ENCODE results near the gene CMC4.

- TF ChIP-seq, protein P1, sequence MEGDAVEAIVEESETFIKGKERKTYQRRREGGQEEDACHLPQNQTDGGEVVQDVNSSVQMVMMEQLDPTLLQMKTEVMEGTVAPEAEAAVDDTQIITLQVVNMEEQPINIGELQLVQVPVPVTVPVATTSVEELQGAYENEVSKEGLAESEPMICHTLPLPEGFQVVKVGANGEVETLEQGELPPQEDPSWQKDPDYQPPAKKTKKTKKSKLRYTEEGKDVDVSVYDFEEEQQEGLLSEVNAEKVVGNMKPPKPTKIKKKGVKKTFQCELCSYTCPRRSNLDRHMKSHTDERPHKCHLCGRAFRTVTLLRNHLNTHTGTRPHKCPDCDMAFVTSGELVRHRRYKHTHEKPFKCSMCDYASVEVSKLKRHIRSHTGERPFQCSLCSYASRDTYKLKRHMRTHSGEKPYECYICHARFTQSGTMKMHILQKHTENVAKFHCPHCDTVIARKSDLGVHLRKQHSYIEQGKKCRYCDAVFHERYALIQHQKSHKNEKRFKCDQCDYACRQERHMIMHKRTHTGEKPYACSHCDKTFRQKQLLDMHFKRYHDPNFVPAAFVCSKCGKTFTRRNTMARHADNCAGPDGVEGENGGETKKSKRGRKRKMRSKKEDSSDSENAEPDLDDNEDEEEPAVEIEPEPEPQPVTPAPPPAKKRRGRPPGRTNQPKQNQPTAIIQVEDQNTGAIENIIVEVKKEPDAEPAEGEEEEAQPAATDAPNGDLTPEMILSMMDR (IDR thresholded peaks at IDR 0.05): no peak
- TF ChIP-seq REST (IDR thresholded peaks at IDR 0.05; ENCODE audit: insufficient read depth in 1 of 2, low read depth in 2 of 2, low read length in 1 of 2) (no peak), TCF7L2 (IDR thresholded peaks at IDR 0.05; ENCODE audit: low read depth, low read length) (no peak)
These were observed 44.6 kb downstream of the CMC4 start for GRCh38 chrX:155026420-155026726.

All from Panc1 (cell line).